HG03175 (cell line): ENCODE results near the gene JAKMIP1.

Experiments used
- ATAC-seq: cut with Tn5 transposase; IDR thresholded peaks from one replicate; pipeline ENCODE4 v1.9.1; 2021; ENCODE audit warnings: mild to moderate bottlenecking, moderate library complexity; ENCODE audit not compliant: unreplicated experiment

The JAKMIP1 gene

DNA sequence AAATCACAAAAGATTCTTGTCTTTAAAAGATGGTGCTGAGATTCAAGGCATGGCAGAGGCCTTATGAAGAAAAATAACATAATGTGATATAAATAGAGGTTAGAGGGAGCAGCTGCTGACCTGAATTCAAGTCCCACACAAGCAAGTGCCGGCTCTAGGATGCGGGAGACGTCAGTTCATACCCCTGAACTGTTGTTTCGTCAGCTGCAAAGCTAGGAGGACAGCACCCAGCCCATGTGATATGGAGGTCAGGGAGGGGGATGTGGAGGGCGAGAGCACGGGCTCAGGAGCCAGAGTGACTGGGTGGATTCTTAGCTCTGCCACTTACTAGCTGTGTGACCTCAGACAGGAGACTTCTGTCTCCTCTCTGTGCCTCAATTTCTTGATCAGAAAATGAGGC, 77.9 kb downstream of the JAKMIP1 start:
- ATAC-seq = no peak

DNA sequence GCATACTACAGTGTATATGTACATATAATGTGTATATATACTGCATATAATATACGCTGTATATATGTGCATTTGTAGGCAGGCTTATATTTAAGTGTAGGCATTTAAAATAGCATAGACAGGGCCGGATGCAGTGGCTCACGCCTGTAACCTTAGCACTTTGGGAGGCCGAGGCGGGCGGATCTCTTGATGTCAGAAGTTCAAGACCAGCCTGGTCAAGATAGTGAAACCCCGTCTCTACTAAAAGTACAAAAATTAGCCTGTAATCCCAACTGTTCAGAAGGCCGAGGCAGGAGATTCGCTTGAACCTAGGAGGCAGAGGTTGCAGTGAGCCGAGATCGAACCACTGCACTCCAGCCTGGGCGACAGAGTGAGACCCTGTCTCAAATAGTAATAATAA, 78.4 kb downstream of the JAKMIP1 start:
- ATAC-seq = no peak

GRCh38 chr4:6121276-6121850, 79.0 kb downstream of the JAKMIP1 start:
- no peak for ATAC-seq

- no peak for ATAC-seq
These were observed 80.0 kb downstream of the JAKMIP1 start for GRCh38 chr4:6120361-6120760.

GRCh38 chr4:6119507-6120020, 80.8 kb downstream of the JAKMIP1 start:
- ATAC-seq = no peak

DNA sequence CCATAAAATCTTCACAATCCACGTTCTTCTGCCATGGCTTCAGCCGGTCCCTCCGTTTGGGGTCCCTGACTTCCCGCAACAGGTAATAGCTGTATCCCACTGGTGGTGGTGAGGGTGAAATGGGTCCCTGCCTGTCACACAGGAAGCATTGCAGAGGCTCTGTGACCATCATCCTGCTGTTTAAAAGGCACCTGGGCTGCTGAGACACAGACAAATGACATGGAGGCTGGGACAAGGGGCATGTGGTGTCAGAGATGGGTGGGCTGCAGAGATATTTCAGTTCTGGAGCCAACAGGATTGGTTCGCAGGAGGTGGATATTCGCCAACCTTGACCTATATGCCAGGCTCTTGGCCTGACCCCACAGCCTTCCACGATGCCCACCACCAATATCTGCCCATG, 82.1 kb downstream of the JAKMIP1 start:
- no peak for ATAC-seq

DNA sequence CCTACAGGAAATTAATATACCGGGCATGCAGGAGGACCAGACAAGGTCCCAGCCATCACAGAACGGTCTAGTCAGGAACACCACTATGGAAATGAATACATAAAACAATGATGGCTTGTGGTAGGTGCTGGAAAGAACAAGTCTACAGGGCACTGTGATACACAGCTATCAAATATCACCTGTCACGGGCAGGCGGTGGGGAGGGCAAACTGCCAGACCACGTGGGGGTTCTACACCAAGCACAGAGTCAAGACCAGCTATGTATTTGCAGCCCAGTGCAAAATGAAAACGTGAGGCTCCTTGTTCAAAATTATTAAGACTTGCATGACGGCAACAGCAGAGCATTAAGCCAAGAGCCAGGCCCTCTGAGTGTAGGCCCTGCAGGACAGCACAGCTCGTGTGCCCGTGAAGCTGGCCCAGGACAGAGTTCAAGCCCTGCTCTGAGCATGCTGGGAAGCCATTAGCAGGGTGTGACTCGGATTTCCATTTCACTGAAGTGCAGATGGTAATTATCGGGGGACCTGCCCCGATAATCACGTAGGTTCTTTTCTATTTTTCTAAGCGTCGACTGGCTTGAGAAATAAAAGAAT, 83.6 kb downstream of the JAKMIP1 start:
- no peak for ATAC-seq

- no peak for ATAC-seq
These were observed 84.4 kb downstream of the JAKMIP1 start for GRCh38 chr4:6115746-6116586.

DNA sequence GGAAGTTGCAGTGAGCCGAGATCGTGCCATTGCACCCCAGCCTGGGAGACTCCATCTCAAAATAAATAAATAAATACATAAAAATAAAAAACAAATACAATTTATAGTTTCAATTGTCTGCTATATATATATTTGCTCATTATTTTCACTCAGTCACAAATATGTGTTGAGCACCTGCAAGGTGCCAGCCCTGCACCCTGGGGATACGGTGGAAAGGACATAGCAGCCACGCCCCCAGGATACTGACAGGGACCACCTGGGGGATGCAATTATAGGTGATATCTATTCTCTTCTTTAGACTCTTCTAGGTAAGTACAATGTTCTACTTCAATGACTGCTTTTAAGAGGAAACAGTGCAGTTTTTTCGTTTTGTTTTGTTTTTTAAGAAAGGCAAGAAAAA, 85.0 kb downstream of the JAKMIP1 start:
- no peak for ATAC-seq

GRCh38 chr4:6114601-6115000, 85.7 kb downstream of the JAKMIP1 start:
- no peak for ATAC-seq

GRCh38 chr4:6114181-6114580, 86.2 kb downstream of the JAKMIP1 start:
- ATAC-seq = no peak

DNA sequence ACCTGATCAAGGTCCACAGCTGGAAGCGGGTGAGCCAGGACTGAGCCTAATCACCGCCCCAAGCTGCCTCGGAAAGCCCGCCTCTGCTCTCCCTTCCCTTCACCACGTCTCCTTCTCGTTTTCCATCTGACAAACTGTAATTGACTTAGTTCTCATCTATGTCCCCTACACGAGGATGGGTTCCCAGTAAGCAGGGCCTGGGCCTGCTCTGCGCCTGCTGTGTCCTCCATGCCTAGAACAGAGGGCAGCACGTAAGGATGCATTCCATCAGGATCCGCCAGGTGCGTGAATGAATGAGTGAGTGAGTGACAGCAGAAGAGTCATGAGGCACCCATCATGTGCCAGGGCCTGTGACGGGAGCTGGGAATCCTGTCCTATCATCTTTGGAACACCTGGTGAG, 86.7 kb downstream of the JAKMIP1 start:
- ATAC-seq = no peak

DNA sequence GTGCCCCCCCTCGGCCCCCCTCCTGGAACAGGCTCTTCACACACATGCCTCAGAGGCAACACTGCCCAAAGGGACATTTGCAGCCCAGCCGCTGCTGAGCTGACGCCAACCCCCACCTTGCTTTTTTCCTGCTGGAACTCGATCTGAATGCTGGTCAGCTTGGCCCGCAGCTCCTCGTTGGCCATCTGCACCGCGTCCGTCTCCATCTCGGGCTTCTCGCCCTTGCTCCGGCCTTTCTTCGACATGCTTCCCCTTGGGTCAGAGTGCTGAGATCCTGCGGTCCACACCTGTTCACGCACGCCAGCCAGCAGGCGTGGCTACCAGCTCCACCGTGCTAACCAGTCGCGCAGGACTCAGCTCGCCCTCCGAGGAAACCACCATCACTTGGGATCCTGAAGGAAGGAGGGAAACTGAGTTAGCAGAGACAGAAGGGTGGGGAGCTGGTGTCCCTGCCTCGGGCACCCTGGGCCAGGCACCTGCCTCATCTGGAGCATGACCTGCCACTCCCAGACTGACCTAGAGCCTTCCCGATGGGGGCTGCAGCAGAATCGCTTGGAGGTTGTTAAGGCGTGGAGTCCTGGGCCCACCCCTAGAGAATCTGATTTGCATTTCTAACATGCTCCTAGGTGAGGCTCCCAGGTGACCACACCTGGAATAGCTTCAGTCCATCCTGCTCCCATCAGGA, 87.6 kb downstream of the JAKMIP1 start:
- no peak for ATAC-seq

DNA sequence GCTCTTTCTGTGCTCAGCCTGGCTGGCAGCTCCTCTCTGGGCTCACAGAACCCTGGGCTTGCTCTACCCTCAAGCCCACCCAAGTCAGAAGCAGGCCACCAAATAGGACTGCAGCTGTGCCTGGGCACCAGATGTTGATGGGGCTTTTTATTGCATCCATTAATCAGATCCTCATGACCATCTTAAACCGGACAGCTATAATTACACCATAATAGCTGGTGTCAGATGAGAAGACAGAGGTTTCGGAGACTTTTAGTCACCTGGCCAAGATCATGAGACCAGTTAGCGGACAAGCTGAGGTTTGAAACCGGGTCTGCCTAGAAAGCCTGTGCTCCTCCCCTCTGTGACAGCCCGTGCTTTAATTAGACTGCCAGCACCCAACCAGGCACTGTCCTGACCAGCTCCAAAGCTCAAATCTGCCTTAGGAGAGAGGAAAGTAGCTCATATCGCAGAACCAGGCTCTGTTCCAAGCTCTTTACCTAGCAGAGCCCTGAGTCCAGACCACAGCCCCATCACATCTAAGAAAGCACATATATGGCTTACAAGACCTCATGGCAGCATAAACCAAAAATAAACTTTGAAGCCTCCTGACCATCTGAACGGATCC, 88.9 kb downstream of the JAKMIP1 start:
- no peak for ATAC-seq

DNA sequence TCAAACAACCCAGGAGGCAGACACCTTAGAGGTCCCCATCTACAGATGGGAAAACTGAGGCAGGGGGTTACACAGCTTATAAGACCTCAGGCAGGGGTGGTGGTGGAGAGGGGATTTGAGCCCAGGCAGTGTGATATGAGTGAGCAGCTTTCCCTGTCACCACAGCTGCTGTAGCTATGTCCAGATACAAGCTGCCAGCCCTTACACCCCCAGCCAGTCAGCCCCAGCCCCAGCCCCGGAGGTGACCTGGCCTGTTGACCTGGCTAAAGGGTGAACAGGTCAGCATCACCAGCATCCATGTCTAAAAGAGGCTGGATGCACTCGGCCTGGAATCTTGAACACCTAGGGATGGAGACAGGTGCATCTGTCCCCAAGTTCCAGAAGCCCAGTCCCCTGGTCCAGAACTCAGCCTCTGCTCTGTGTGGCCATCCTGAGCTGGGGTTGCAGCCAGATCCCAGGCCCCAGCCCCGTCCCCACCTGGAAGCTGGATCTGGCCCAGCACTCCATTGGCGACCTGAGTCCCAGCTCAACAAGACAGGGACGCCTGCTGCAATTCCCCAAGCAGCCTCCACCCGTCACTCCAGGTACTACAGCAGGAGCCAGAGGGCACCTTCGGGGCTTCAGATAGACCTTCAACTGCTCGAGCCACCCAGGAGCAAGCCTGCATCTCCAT, 89.5 kb downstream of the JAKMIP1 start:
- no peak for ATAC-seq

GRCh38 chr4:6109842-6110560, 90.3 kb downstream of the JAKMIP1 start:
- ATAC-seq = no peak

GRCh38 chr4:6107886-6108285, 92.5 kb downstream of the JAKMIP1 start:
- no peak for ATAC-seq

GRCh38 chr4:6107114-6107791, 93.1 kb downstream of the JAKMIP1 start:
- ATAC-seq = no peak

GRCh38 chr4:6106156-6106555, 94.2 kb downstream of the JAKMIP1 start:
- ATAC-seq = no peak
